HEK293 (cell line): Measurements from ENCODE around the gene TMEM236.
A peak's percentile ranks its signal among the peaks of the same experiment; 100 is the strongest.

Source experiments
- CTCF ChIA-PET: fragments of 350-600 bp; formaldehyde crosslinking; extraction: SDS; loops from one replicate; lab custom pipeline; 2021; ENCODE audit warnings: antibody characterized with exemption; lab: Yijun Ruan, JAX
- POLR2A ChIA-PET: fragments of 300-600 bp; formaldehyde crosslinking; extraction: SDS; loops from one replicate; lab custom pipeline; 2020; ENCODE audit warnings: antibody characterized with exemption, inconsistent platforms; lab: Yijun Ruan, JAX
- H3K27ac ChIP-seq: fragments of 200-500 bp; sonication (Bioruptor generic); 2 replicates; pipeline ENCODE4 v1.5.1; 2014; ENCODE audit warnings: low read depth, low read length, control low read depth, inconsistent platforms; ENCODE audit errors: extremely low read depth
- H3K36me3 ChIP-seq, 2 experiments: fragments of 200-500 bp in 1 of 2; sonication (Bioruptor generic) in 1 of 2; 1 replicate in 1 of 2; 2 replicates in 1 of 2; pipeline ENCODE4 v1.5.1; 2014 to 2017; ENCODE audit warnings: inconsistent platforms in 2 of 2, low read length in 2 of 2; ENCODE audit not compliant: control insufficient read depth in 2 of 2, insufficient read depth in 1 of 2
- H3K4me1 ChIP-seq: fragments of 200-500 bp; sonication (Bioruptor generic); 2 replicates; pipeline ENCODE4 v1.5.1; 2014; ENCODE audit warnings: mild to moderate bottlenecking, low read length, inconsistent platforms; ENCODE audit not compliant: control insufficient read depth, insufficient read depth
- H3K4me3 ChIP-seq: 2 replicates; pipeline ENCODE4 v1.5.1; 2011; ENCODE audit warnings: low read depth, mild to moderate bottlenecking, control low read depth, low read length, moderate library complexity
- H3K9me3 ChIP-seq: fragments of 200-500 bp; sonication (Bioruptor generic); 2 replicates; pipeline ENCODE4 v1.5.1; 2014; ENCODE audit warnings: low read depth, low read length, inconsistent platforms; ENCODE audit not compliant: control insufficient read depth, insufficient read depth
- SCRT1 ChIP-seq: fragments of 450-650 bp; formaldehyde crosslinking; IDR thresholded peaks from 2 replicates; pipeline ENCODE4 v1.5.1; 2016; ENCODE audit warnings: missing biosample characterization, missing genetic modification characterization, borderline replicate concordance
- SCRT2 ChIP-seq: fragments of 450-650 bp; formaldehyde crosslinking; IDR thresholded peaks from 2 replicates; pipeline ENCODE4 v1.5.1; 2016; ENCODE audit warnings: missing biosample characterization, missing genetic modification characterization
- SP2 ChIP-seq: fragments of 450-650 bp; formaldehyde crosslinking; IDR thresholded peaks from 2 replicates; pipeline ENCODE4 v1.5.1; 2016; ENCODE audit warnings: missing biosample characterization, missing genetic modification characterization
- SP7 ChIP-seq: fragments of 450-650 bp; formaldehyde crosslinking; IDR thresholded peaks from 2 replicates; pipeline ENCODE4 v1.5.1; 2016; ENCODE audit warnings: missing biosample characterization, missing genetic modification characterization
- YY2 ChIP-seq: fragments of 450-650 bp; formaldehyde crosslinking; IDR thresholded peaks from 2 replicates; pipeline ENCODE4 v1.5.1; 2016; ENCODE audit warnings: missing biosample characterization, missing genetic modification characterization
- ZBTB21 ChIP-seq: fragments of 450-650 bp; formaldehyde crosslinking; IDR thresholded peaks from 2 replicates; pipeline ENCODE4 v1.5.1; 2017; ENCODE audit warnings: missing biosample characterization, missing genetic modification characterization
- ZIC2 ChIP-seq: fragments of 450-650 bp; formaldehyde crosslinking; IDR thresholded peaks from 2 replicates; pipeline ENCODE4 v1.5.1; 2016; ENCODE audit warnings: missing biosample characterization, missing genetic modification characterization
- ZNF654 ChIP-seq: fragments of 450-650 bp; formaldehyde crosslinking; IDR thresholded peaks from 2 replicates; pipeline ENCODE4 v1.5.1; 2016; ENCODE audit warnings: low read depth, missing biosample characterization, missing genetic modification characterization
- TF ChIP-seq, protein P1 (sequence below): fragments of 450-650 bp; formaldehyde crosslinking; IDR thresholded peaks from 2 replicates; pipeline ENCODE4 v1.5.1; 2016; ENCODE audit warnings: missing biosample characterization, missing genetic modification characterization
- TF ChIP-seq, protein P2 (sequence below): fragments of 450-650 bp; formaldehyde crosslinking; IDR thresholded peaks from 2 replicates; pipeline ENCODE4 v1.5.1; 2016; ENCODE audit warnings: missing biosample characterization, missing genetic modification characterization
- TF ChIP-seq, protein P3 (sequence below): fragments of 450-650 bp; formaldehyde crosslinking; IDR thresholded peaks from 2 replicates; pipeline ENCODE4 v1.5.1; 2016; ENCODE audit warnings: missing biosample characterization, missing genetic modification characterization, borderline replicate concordance

TMEM236 gene

DNA sequence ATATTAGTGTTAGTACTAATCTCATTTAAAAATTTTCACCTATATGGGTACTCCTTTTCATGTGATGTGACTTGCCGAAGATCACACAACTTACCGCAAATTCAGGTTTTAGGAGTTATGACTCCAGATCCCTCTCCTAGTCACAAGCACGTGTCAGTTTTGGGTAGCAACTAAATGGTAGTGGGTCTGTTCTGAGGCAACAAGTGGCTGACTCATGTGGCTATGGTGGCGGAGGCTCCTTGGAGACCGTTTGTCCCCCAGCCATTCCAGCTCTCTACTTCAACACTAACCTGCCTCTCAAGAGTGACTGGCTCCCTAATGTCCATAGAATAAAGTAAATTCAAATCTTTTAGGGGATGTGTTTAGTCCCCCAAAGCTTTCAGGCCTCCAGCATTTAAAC, 96.6 kb downstream of the TMEM236 start:
- CTCF ChIA-PET = interaction anchor here (1.3 to 4.0 kb wide), 8 partner anchors 10 to 390 kb away, joined by 3 to 16 read pairs (median 8); no protein-coding TSS in a partner anchor
- no peak overlapping the region for H3K27ac ChIP-seq
- H3K4me1 ChIP-seq = no peaks in the 10 kb centered on the region
- H3K4me3 ChIP-seq = no peak overlapping the region
- POLR2A ChIA-PET = no interaction called here
- no peak for TF ChIP-seq ZNF654 (tag by site-specific recombination)
- no peak for TF ChIP-seq SP7
- TF ChIP-seq, protein P1, sequence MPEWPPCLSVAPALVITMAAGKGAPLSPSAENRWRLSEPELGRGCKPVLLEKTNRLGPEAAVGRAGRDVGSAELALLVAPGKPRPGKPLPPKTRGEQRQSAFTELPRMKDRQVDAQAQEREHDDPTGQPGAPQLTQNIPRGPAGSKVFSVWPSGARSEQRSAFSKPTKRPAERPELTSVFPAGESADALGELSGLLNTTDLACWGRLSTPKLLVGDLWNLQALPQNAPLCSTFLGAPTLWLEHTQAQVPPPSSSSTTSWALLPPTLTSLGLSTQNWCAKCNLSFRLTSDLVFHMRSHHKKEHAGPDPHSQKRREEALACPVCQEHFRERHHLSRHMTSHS (tag by site-specific recombination) = no peak
- peak; percentile 44 for TF ChIP-seq SCRT1
- no peak for TF ChIP-seq ZBTB21 (tag by site-specific recombination)
- no peak for TF ChIP-seq ZIC2 (tag by site-specific recombination)
- no peak for TF ChIP-seq SP2 (tag by site-specific recombination)
- TF ChIP-seq, protein P2, sequence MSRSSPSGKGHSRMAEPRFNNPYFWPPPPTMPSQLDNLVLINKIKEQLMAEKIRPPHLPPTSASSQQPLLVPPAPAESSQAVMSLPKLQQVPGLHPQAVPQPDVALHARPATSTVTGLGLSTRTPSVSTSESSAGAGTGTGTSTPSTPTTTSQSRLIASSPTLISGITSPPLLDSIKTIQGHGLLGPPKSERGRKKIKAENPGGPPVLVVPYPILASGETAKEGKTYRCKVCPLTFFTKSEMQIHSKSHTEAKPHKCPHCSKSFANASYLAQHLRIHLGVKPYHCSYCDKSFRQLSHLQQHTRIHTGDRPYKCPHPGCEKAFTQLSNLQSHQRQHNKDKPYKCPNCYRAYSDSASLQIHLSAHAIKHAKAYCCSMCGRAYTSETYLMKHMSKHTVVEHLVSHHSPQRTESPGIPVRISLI (tag by site-specific recombination) = no peak
- TF ChIP-seq, protein P3, sequence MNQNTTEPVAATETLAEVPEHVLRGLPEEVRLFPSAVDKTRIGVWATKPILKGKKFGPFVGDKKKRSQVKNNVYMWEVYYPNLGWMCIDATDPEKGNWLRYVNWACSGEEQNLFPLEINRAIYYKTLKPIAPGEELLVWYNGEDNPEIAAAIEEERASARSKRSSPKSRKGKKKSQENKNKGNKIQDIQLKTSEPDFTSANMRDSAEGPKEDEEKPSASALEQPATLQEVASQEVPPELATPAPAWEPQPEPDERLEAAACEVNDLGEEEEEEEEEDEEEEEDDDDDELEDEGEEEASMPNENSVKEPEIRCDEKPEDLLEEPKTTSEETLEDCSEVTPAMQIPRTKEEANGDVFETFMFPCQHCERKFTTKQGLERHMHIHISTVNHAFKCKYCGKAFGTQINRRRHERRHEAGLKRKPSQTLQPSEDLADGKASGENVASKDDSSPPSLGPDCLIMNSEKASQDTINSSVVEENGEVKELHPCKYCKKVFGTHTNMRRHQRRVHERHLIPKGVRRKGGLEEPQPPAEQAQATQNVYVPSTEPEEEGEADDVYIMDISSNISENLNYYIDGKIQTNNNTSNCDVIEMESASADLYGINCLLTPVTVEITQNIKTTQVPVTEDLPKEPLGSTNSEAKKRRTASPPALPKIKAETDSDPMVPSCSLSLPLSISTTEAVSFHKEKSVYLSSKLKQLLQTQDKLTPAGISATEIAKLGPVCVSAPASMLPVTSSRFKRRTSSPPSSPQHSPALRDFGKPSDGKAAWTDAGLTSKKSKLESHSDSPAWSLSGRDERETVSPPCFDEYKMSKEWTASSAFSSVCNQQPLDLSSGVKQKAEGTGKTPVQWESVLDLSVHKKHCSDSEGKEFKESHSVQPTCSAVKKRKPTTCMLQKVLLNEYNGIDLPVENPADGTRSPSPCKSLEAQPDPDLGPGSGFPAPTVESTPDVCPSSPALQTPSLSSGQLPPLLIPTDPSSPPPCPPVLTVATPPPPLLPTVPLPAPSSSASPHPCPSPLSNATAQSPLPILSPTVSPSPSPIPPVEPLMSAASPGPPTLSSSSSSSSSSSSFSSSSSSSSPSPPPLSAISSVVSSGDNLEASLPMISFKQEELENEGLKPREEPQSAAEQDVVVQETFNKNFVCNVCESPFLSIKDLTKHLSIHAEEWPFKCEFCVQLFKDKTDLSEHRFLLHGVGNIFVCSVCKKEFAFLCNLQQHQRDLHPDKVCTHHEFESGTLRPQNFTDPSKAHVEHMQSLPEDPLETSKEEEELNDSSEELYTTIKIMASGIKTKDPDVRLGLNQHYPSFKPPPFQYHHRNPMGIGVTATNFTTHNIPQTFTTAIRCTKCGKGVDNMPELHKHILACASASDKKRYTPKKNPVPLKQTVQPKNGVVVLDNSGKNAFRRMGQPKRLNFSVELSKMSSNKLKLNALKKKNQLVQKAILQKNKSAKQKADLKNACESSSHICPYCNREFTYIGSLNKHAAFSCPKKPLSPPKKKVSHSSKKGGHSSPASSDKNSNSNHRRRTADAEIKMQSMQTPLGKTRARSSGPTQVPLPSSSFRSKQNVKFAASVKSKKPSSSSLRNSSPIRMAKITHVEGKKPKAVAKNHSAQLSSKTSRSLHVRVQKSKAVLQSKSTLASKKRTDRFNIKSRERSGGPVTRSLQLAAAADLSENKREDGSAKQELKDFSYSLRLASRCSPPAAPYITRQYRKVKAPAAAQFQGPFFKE (tag by site-specific recombination) = no peak
- TF ChIP-seq SCRT2 (tag by site-specific recombination) = peak; percentile 87
- no peak for TF ChIP-seq YY2
- TF ChIP-seq, all 188 proteins: peak for 2
- no peaks in the 10 kb centered on the region for H3K9me3 ChIP-seq
- no peaks in the 10 kb centered on the region for H3K36me3 ChIP-seq
